ENCODE results near the gene PCIF1. TPM values are rescaled to one million over a fixed set of nuclear protein-coding genes. Genes with fewer than 3 reads are reported as not detected.
"Not testable (repeated sequence)": the region's sequence is repeated elsewhere in the genome, so short reads cannot be mapped to it uniquely, and the experiment has no call there.

Gene PCIF1
- total RNA-seq, 1 donor from 2014 or later, result 42.1 TPM

DNA sequence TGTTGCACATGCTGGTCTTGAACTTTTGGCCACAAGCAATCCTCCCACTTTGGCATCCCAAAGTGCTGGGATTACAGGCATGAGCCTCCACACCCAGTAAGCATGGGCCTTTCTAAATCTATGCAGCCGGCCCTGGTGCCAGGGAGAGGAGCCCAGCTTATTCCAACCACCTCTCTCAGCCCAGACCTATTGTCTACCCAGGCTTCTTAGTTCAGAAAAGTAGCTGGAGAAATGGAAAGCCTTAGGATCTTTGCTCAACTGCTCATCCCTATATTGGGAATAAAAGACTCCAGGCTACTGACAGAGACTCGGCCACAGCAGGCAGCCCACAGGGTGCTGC, 7.8 kb upstream of the PCIF1 start:
- Mint-ChIP-seq H3K4me1 (ENCODE audit: unreplicated experiment) (peaks cover 32% of the 10 kb centered on the region), H3K4me3 (ENCODE audit: unreplicated experiment) (no peak overlapping the region), H3K36me3 (ENCODE audit: unreplicated experiment) (peaks cover 3% of the 10 kb centered on the region), H3K9me3 (ENCODE audit: unreplicated experiment) (no peaks in the 10 kb centered on the region), H3K27me3 (ENCODE audit: unreplicated experiment) (no peaks in the 10 kb centered on the region), H3K27ac (ENCODE audit: unreplicated experiment) (no peak overlapping the region)
- TF ChIP-seq, protein P1, sequence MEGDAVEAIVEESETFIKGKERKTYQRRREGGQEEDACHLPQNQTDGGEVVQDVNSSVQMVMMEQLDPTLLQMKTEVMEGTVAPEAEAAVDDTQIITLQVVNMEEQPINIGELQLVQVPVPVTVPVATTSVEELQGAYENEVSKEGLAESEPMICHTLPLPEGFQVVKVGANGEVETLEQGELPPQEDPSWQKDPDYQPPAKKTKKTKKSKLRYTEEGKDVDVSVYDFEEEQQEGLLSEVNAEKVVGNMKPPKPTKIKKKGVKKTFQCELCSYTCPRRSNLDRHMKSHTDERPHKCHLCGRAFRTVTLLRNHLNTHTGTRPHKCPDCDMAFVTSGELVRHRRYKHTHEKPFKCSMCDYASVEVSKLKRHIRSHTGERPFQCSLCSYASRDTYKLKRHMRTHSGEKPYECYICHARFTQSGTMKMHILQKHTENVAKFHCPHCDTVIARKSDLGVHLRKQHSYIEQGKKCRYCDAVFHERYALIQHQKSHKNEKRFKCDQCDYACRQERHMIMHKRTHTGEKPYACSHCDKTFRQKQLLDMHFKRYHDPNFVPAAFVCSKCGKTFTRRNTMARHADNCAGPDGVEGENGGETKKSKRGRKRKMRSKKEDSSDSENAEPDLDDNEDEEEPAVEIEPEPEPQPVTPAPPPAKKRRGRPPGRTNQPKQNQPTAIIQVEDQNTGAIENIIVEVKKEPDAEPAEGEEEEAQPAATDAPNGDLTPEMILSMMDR (IDR thresholded peaks at IDR 0.05), result no peak
- no peak for DNase-seq (ENCODE audit: extremely low spot score, unreplicated experiment)

DNA sequence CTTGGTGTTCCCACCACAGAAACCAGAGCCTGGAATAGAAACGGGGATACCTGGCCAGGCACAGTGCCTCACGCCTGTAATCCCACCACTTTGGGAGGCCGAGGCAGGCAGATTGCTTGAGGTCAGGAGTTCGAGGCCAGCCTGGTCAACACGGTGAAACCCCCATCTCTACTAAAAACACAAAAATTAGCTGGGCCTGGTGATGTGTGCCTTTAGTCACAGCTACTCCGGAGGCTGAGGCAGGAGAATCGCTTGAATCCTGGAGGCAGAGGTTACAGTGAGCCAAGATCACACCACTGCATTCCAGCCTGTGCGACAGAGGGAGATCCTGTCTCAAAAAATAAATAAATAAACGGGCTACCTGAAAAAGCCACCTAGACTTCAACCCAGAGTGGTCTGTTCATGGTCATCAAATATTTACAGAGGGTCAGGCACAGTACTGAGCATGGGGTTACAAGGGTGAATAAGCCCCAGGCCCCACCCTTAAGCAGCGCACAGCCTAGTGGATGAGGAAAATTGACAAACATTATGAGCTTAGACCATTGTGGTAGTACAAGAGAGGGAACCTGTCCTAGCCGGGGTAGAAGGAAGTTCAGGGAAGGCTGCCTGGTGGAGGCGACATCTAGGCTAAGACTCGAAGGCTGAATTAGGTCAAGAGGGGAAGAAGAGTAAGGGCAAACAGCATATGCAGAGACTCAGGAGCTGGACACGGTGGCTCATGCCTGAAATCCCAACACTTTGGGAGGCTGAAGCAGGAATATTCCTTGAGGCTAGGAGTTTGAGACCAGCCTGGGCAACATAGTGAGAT, 7.2 kb upstream of the PCIF1 start:
- no peak for DNase-seq (ENCODE audit: extremely low spot score, unreplicated experiment)
- H3K4me1 Mint-ChIP-seq (ENCODE audit: unreplicated experiment), result peaks cover 30% of the 10 kb centered on the region
- H3K36me3 Mint-ChIP-seq (ENCODE audit: unreplicated experiment), result peaks cover 3% of the 10 kb centered on the region
- no peaks in the 10 kb centered on the region for H3K9me3 Mint-ChIP-seq (ENCODE audit: unreplicated experiment)
- TF ChIP-seq, protein P1 (IDR thresholded peaks at IDR 0.05), result no peak
- H3K27ac Mint-ChIP-seq (ENCODE audit: unreplicated experiment), result no peak overlapping the region
- H3K27me3 Mint-ChIP-seq (ENCODE audit: unreplicated experiment), result no peaks in the 10 kb centered on the region
- no peak overlapping the region for H3K4me3 Mint-ChIP-seq (ENCODE audit: unreplicated experiment)

DNA sequence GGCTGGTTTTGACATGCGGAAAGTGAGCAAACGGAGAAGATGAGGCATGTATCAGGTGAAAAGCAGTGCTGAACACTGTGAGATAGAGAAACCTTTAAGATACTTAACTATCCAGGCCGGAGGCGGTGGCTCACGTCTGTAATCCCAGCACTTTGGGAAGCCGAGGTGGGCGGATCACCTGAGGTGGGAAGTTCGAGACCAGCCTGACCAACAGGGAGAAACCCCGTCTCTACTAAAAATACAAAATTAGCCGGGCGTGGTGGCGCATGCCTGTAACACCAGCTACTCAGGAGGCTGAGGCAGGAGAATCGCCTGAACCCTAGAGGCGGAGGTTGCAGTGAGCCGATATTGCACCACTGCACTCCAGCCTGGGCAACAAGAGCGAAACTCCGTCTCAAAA, 2.8 kb upstream of the PCIF1 start:
- DNase-seq (ENCODE audit: extremely low spot score, unreplicated experiment); H3K27ac Mint-ChIP-seq (ENCODE audit: unreplicated experiment): not testable (repeated sequence)

DNA sequence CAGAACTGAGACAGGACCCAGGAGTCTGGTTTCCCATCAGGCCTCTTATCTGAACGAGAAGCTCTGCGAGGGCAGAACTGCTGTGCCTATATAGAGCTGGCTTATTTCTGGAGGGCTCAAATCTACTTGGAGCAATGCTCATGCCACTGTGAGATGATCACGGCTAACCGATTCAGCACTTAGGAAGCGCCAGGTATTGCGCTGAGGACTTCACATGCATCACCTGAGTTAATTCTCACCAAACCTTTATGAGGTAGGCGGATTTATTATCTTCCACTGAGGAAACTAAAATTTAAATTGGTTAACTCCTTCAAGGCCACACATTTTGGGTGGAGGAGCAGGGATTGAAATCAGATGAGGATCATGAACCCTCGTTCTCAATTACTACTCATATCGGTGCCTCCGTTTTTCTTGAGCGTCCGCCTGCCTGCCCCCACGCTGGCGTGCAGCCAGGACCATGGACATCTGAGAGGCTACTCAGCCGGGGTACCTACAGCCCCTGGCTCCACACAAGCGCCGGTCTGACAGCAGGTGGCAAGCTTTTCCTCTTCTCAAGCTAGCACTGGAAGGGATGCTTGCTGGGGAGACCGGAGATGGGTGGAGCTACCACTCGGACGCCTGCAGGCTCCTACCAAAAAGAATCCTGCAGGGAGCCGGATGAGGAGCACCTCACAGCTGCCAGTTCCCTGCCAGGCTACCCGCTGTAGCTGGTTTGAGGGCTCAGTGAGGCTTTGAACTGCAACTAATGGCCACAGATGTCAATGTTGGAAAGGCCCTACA, 1.0 kb upstream of the PCIF1 start:
- Mint-ChIP-seq H3K4me3 (ENCODE audit: unreplicated experiment) (peak overlapping the region; percentile 97), H3K4me1 (ENCODE audit: unreplicated experiment) (peaks cover 18% of the 10 kb centered on the region), H3K27ac (ENCODE audit: unreplicated experiment) (peak overlapping the region; percentile 97), H3K9me3 (ENCODE audit: unreplicated experiment) (no peaks in the 10 kb centered on the region), H3K36me3 (ENCODE audit: unreplicated experiment) (peaks cover 3% of the 10 kb centered on the region), H3K27me3 (ENCODE audit: unreplicated experiment) (no peaks in the 10 kb centered on the region)
- peak; percentile 88 for DNase-seq (ENCODE audit: extremely low spot score, unreplicated experiment)
- TF ChIP-seq, protein P1 (IDR thresholded peaks at IDR 0.05), result peak; percentile 44

More for the DNA sequence above, 2.8 kb upstream of the PCIF1 start:
- H3K27me3 Mint-ChIP-seq (ENCODE audit: unreplicated experiment); H3K4me3 Mint-ChIP-seq (ENCODE audit: unreplicated experiment); H3K36me3 Mint-ChIP-seq (ENCODE audit: unreplicated experiment); H3K9me3 Mint-ChIP-seq (ENCODE audit: unreplicated experiment): not testable (repeated sequence)
- peaks cover 14% of the 10 kb centered on the region for H3K4me1 Mint-ChIP-seq (ENCODE audit: unreplicated experiment)

DNA sequence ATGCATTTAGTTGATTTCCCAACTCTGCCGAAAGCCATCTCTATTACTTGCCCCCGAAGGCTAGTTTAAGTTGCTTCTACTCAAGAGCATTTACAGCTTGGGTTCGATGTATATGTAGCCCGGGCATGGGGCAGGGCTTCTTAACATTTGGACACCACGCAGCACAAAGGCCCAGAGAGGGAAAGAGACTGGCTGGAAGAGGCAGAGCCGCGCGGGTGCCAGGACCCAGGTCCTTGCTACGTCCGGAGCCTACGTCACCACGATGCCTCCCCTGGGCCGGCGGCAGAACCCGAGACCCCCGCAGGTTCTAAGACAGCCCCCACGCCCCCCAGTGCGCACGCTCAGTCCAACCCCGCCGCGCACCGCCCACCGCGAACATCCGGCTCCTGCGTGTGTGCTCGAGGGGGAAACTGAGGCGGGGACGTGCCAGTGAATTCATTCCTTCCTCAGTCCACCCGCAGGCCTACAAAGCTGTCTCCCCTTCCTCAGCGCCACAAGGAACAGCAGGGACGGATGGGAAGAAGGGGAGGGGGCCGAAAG, 367 bp upstream of the PCIF1 start:
- H3K9me3 Mint-ChIP-seq (ENCODE audit: unreplicated experiment), result no peaks in the 10 kb centered on the region
- H3K4me1 Mint-ChIP-seq (ENCODE audit: unreplicated experiment), result peaks cover 18% of the 10 kb centered on the region
- H3K36me3 Mint-ChIP-seq (ENCODE audit: unreplicated experiment), result peaks cover 6% of the 10 kb centered on the region
- no peak for DNase-seq (ENCODE audit: extremely low spot score, unreplicated experiment)
- TF ChIP-seq, protein P1 (IDR thresholded peaks at IDR 0.05), result no peak
- H3K4me3 Mint-ChIP-seq (ENCODE audit: unreplicated experiment), result peak overlapping the region; percentile 97
- H3K27me3 Mint-ChIP-seq (ENCODE audit: unreplicated experiment), result no peaks in the 10 kb centered on the region
- peak overlapping the region; percentile 97 for H3K27ac Mint-ChIP-seq (ENCODE audit: unreplicated experiment)

All from osteocyte (in vitro differentiated cells).